Measurements from ENCODE around the gene RBBP6. TPM values are rescaled to one million over a fixed set of nuclear protein-coding genes. Genes with fewer than 3 reads are reported as not detected.

The RBBP6 gene
- total and polyA plus RNA-seq, 9 of the 15 experiments (the other 6 are each of a cell fraction or from before 2014, with no cell fraction given): 19.2 to 76.6 (median 42.7) TPM

DNA sequence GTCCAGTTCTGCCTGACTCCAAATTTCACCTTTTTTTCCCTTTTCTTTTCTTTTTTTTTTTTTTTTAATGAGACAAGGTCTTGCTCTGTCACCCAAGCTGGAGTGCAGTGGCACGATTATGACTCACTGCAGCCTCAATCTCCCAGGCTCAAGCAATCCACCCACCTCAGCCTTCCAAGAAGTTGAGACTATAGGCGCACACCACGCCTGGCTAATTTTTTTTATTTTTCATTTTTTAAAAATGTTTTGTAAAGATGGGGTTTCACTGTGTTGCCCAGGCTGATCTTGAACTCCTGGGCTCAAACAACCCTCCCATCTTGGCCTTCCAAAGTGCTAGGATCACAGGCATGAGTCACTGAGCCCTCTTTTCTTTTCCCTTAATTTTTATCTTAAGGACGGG, 33.4 kb upstream of the RBBP6 start (continued):
- no peak for TF ChIP-seq NUFIP1 (IDR thresholded peaks at IDR 0.05; ENCODE audit: partially characterized antibody)
- TF ChIP-seq KDM5B (IDR thresholded peaks at IDR 0.05; ENCODE audit: insufficient replicate concordance, low read depth, low read length): no peak
- TF ChIP-seq, protein P1, sequence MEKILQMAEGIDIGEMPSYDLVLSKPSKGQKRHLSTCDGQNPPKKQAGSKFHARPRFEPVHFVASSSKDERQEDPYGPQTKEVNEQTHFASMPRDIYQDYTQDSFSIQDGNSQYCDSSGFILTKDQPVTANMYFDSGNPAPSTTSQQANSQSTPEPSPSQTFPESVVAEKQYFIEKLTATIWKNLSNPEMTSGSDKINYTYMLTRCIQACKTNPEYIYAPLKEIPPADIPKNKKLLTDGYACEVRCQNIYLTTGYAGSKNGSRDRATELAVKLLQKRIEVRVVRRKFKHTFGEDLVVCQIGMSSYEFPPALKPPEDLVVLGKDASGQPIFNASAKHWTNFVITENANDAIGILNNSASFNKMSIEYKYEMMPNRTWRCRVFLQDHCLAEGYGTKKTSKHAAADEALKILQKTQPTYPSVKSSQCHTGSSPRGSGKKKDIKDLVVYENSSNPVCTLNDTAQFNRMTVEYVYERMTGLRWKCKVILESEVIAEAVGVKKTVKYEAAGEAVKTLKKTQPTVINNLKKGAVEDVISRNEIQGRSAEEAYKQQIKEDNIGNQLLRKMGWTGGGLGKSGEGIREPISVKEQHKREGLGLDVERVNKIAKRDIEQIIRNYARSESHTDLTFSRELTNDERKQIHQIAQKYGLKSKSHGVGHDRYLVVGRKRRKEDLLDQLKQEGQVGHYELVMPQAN (IDR thresholded peaks at IDR 0.05; ENCODE audit: borderline replicate concordance): no peak
- TF ChIP-seq STAT5A (IDR thresholded peaks at IDR 0.05; ENCODE audit: borderline replicate concordance, low read length): no peak
- TF ChIP-seq POLR2G (IDR thresholded peaks at IDR 0.05; ENCODE audit: low read depth, low read length): no peak
- TF ChIP-seq EWSR1 (IDR thresholded peaks at IDR 0.05; ENCODE audit: borderline replicate concordance, low read depth, partially characterized antibody): no peak
- TF ChIP-seq, protein P2, sequence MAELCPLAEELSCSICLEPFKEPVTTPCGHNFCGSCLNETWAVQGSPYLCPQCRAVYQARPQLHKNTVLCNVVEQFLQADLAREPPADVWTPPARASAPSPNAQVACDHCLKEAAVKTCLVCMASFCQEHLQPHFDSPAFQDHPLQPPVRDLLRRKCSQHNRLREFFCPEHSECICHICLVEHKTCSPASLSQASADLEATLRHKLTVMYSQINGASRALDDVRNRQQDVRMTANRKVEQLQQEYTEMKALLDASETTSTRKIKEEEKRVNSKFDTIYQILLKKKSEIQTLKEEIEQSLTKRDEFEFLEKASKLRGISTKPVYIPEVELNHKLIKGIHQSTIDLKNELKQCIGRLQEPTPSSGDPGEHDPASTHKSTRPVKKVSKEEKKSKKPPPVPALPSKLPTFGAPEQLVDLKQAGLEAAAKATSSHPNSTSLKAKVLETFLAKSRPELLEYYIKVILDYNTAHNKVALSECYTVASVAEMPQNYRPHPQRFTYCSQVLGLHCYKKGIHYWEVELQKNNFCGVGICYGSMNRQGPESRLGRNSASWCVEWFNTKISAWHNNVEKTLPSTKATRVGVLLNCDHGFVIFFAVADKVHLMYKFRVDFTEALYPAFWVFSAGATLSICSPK (IDR thresholded peaks at IDR 0.05; ENCODE audit: borderline replicate concordance): no peak
- peak; percentile 28; the same call in 1 of the 2 replicates for TF ChIP-seq CBFA2T3 (IDR thresholded peaks at IDR 0.05)
- no peak for TF ChIP-seq ZNF785 (CRISPR knock-in tag; IDR thresholded peaks at IDR 0.05)
- peak; percentile 72 for TF ChIP-seq DPF2 (IDR thresholded peaks at IDR 0.05)
- TF ChIP-seq, protein P3, sequence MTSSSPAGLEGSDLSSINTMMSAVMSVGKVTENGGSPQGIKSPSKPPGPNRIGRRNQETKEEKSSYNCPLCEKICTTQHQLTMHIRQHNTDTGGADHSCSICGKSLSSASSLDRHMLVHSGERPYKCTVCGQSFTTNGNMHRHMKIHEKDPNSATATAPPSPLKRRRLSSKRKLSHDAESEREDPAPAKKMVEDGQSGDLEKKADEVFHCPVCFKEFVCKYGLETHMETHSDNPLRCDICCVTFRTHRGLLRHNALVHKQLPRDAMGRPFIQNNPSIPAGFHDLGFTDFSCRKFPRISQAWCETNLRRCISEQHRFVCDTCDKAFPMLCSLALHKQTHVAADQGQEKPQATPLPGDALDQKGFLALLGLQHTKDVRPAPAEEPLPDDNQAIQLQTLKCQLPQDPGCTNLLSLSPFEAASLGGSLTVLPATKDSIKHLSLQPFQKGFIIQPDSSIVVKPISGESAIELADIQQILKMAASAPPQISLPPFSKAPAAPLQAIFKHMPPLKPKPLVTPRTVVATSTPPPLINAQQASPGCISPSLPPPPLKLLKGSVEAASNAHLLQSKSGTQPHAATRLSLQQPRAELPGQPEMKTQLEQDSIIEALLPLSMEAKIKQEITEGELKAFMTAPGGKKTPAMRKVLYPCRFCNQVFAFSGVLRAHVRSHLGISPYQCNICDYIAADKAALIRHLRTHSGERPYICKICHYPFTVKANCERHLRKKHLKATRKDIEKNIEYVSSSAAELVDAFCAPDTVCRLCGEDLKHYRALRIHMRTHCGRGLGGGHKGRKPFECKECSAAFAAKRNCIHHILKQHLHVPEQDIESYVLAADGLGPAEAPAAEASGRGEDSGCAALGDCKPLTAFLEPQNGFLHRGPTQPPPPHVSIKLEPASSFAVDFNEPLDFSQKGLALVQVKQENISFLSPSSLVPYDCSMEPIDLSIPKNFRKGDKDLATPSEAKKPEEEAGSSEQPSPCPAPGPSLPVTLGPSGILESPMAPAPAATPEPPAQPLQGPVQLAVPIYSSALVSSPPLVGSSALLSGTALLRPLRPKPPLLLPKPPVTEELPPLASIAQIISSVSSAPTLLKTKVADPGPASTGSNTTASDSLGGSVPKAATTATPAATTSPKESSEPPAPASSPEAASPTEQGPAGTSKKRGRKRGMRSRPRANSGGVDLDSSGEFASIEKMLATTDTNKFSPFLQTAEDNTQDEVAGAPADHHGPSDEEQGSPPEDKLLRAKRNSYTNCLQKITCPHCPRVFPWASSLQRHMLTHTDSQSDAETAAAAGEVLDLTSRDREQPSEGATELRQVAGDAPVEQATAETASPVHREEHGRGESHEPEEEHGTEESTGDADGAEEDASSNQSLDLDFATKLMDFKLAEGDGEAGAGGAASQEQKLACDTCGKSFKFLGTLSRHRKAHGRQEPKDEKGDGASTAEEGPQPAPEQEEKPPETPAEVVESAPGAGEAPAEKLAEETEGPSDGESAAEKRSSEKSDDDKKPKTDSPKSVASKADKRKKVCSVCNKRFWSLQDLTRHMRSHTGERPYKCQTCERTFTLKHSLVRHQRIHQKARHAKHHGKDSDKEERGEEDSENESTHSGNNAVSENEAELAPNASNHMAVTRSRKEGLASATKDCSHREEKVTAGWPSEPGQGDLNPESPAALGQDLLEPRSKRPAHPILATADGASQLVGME (CRISPR knock-in tag; IDR thresholded peaks at IDR 0.05): no peak
- no peak for TF ChIP-seq DLX4 (CRISPR knock-in tag; IDR thresholded peaks at IDR 0.05)
- TF ChIP-seq, protein P4, sequence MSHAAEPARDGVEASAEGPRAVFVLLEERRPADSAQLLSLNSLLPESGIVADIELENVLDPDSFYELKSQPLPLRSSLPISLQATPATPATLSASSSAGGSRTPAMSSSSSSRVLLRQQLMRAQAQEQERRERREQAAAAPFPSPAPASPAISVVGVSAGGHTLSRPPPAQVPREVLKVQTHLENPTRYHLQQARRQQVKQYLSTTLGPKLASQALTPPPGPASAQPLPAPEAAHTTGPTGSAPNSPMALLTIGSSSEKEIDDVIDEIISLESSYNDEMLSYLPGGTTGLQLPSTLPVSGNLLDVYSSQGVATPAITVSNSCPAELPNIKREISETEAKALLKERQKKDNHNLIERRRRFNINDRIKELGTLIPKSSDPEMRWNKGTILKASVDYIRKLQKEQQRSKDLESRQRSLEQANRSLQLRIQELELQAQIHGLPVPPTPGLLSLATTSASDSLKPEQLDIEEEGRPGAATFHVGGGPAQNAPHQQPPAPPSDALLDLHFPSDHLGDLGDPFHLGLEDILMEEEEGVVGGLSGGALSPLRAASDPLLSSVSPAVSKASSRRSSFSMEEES (CRISPR knock-in tag; IDR thresholded peaks at IDR 0.05): no peak
- TF ChIP-seq, protein P5, sequence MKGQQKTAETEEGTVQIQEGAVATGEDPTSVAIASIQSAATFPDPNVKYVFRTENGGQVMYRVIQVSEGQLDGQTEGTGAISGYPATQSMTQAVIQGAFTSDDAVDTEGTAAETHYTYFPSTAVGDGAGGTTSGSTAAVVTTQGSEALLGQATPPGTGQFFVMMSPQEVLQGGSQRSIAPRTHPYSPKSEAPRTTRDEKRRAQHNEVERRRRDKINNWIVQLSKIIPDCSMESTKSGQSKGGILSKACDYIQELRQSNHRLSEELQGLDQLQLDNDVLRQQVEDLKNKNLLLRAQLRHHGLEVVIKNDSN (CRISPR knock-in tag; IDR thresholded peaks at IDR 0.05): no peak
- TF ChIP-seq ZSCAN29 (IDR thresholded peaks at IDR 0.05): no peak
- peak; percentile 72 for TF ChIP-seq EGR1 (conservative IDR thresholded peaks at IDR 0.05)
